RWPE1 (cell line): ENCODE results near the gene HSD17B2.
"Not testable (repeated sequence)": the region's sequence is repeated elsewhere in the genome, so short reads cannot be mapped to it uniquely, and the experiment has no call there.

Source experiments
- CTCF ChIA-PET: fragments of 350-600 bp; sonication (Branson Sonifier 250); formaldehyde crosslinking; extraction: SDS; loops from one replicate; lab custom pipeline; 2021; lab: Yijun Ruan, JAX
- POLR2A ChIA-PET: fragments of 400-600 bp; formaldehyde crosslinking; extraction: SDS; loops from one replicate; lab custom pipeline; 2020; ENCODE audit warnings: antibody characterized with exemption; ENCODE audit not compliant: low non-redundant PET; lab: Yijun Ruan, JAX
- DNase-seq: peaks from one replicate; pipeline ENCODE4 v3.0.0; 2012; ENCODE audit warnings: low spot score
- H3K27ac ChIP-seq: fragments of 450-650 bp; 2 replicates; pipeline ENCODE4 v1.5.1; 2017
- CTCF ChIP-seq: fragments of 450-650 bp; conservative IDR thresholded peaks from 2 replicates; pipeline ENCODE4 v1.5.1; 2017; ENCODE audit warnings: low read depth, mild to moderate bottlenecking

HSD17B2 gene

GRCh38 chr16:82135844-82136243 is 100.8 kb downstream of the HSD17B2 start:
- ChIA-PET CTCF (no interaction called here), POLR2A (no interaction called here)
- no peak overlapping the region for H3K27ac ChIP-seq
- DNase-seq: no peak
- no peak for TF ChIP-seq CTCF

DNA sequence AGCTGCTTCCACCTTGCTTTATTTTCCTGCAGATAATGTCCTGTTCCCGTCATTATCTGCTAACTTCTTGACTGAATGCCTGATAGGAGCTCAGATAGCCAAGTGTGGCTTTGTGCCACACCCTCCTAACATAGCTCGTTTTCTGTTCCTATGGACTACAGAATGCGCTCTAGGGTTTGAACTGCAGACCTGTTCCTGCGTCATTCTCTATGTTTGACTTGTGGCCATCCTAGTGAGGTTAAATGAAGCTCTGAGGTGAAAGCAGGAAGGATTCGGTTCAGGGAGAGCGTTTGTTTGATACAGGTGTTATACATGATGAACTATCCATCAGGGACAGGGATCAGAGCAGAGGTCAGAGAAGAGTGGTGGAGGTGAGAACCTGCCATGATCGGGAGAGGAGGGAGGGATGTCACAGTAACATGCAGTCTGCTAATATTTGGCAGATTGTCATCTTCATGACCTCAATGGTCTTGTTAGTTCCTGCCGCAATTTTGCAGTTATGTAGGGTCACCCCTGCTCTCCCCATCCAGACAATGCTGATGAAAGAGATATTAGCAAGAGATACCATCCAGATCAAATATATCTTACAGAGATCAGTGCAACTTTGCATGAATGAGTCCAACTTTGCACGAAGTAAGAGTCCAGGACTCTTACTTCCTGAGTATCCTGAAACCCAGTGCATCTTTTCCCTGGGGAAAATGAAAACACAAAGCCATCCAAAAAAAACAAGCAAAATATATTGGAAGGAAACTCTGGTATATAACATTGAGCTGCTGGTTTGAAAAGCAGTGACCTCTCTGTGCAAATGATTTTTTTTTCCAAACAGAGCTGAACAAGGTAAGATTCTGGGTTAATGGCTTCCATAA is 102.1 kb downstream of the HSD17B2 start:
- TF ChIP-seq CTCF: no peak
- DNase-seq: no peak
- H3K27ac ChIP-seq: no peak overlapping the region
- CTCF ChIA-PET: interaction anchor here (1.0 kb wide), 1 partner anchor 23 kb away, joined by 3 read pairs; no protein-coding TSS in a partner anchor
- POLR2A ChIA-PET: no interaction called here

DNA sequence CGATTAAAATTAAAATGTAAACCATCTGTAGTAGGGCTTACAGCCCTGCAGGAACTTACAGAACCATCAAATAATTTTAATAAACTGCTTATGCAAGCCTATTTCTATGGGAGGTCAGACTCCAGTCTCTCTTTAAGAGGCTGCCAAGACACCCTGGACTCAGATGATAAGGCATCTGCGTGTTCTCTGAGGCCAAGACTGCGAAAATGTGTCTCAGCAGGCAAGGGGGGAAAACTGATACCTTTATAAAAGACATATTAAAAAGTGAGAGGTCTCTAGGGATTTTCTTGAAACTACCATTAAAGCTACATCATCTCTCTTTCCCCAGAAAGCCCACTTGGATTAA is 102.7 kb downstream of the HSD17B2 start:
- H3K27ac ChIP-seq: no peak overlapping the region
- ChIA-PET CTCF (interaction anchor here (0.7 kb wide), 1 partner anchor 1695 kb away, joined by 3 read pairs; no protein-coding TSS in a partner anchor), POLR2A (no interaction called here)
- no peak for TF ChIP-seq CTCF
- DNase-seq: no peak

DNA sequence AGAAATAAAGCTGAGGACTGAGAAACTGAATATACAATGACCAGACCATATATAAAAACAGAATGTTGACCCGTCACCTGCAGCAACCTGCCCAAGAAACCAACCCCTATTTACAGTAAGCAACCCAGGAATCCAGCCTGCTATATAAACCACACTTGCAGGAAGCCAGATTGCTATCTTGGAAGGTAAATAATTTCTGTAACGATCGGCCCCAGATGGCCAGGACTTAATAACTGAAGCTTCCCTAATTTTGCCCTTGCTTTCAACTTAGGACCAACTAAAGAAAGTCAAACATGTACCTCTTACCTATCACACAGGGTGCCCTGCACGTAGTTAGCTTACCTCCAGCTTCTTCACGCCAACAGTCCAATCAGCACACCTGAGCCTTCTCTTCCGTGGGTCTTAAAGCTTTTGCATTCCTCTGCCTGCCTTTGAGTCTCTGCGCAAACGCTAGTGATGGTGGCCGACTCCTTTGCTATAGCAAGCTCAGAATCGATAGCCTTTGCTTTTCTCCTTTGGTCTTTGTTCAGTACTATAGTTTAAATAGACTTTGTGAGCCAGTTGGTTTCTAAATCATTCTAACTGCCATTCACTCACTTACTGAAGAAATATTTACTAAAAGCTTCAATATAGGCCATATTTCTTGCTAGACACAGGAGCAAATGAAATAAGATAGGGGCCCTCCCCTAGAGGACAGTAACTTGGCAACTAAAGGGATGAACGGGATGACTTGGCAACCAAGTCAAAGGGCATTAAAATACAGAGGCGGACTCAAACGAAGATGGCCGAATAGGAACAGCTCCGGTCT is 103.6 kb downstream of the HSD17B2 start:
- no peak for TF ChIP-seq CTCF
- H3K27ac ChIP-seq: peak overlapping the region; percentile 73
- CTCF ChIA-PET: interaction anchor here (0.7 kb wide), 1 partner anchor 1694 kb away, joined by 3 read pairs; no protein-coding TSS in a partner anchor
- DNase-seq: peak; percentile 18
- POLR2A ChIA-PET: no interaction called here

DNA sequence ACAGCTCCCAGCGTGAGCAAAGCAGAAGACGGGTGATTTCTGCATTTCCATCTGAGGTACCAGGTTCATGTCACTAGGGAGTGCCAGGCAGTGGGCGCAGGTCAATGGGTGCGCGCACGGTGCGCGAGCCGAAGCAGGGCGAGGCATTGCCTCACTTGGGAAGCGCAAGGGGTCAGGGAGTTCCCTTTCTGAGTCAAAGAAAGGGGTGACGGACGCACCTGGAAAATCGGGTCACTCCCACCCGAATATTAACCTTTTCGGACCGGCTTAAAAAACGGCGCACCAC is 104.2 kb downstream of the HSD17B2 start:
- CTCF ChIA-PET, POLR2A ChIA-PET, DNase-seq: not testable (repeated sequence)
- peak overlapping the region; percentile 73 for H3K27ac ChIP-seq

- POLR2A ChIA-PET: no interaction called here
These were observed 111.5 kb downstream of the HSD17B2 start for GRCh38 chr16:82146556-82146955.

More at GRCh38 chr16:82146556-82146955, 111.5 kb downstream of the HSD17B2 start:
- DNase-seq: no peak
- H3K27ac ChIP-seq: no peak overlapping the region
- CTCF ChIA-PET: no interaction called here
- no peak for TF ChIP-seq CTCF
